Measurements from ENCODE around the gene KHK. TPM values are rescaled to one million over a fixed set of nuclear protein-coding genes. Genes with fewer than 3 reads are reported as not detected.
"Not testable (repeated sequence)": the region's sequence is repeated elsewhere in the genome, so short reads cannot be mapped to it uniquely, and the experiment has no call there.

KHK gene
- total RNA-seq, 2 donors from 2014 or later: 2.5 to 5.1 TPM

DNA sequence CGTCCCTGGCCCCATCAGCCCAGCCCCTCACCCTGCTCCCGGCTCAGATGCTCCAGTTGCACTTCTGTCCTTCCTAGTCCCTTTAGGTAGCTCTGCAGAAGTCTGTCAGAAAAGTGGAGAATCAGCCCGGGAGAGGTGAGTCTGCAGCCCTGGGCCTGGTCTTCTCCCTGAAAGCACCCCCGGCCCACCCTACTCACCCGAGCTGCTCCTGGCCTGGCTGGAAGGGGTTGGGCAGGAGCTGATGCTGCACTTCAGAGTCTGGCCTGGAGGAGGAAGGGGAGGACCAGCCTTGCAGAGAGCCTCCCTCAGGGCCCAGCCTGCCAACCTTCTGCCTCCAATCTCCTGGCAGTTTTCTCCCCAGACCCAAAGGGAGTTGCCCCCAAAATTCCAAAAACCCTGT is 15.8 kb downstream of the KHK start:
- DNase-seq (ENCODE audit: low spot score) (no peak), ATAC-seq (no peak)
- Mint-ChIP-seq H3K27me3 (peaks cover 2 to 6% of the 10 kb centered on the region in 2 donors), H3K4me1 (ENCODE audit: low read depth in 2 of 2) (no peaks in the 10 kb centered on the region), H3K36me3 (no peaks in the 10 kb centered on the region), H3K4me3 (no peak overlapping the region), H3K9me3 (no peaks in the 10 kb centered on the region), H3K27ac (no peak overlapping the region)

DNA sequence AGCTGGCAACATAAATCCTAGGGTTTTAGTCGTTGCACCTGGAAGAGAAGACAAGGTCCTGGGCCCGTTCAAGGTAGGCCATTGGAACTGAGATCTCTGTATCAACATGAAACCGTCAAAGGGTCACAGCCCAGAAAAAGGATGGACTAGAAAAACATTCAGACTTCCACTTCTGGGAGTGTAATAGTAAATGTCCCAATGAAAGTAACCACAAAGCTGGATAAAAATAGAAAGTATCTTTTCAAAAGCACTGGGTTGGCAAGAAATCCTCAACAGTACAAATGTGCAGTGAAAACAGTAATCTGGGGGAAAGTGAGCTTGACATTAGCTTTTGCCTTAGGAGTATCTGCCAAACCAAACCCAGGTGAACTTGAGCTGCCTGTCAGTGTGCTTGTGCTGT is 19.4 kb downstream of the KHK start:
- H3K9me3 Mint-ChIP-seq: no peaks in the 10 kb centered on the region
- H3K27me3 Mint-ChIP-seq: peaks cover 5 to 12% of the 10 kb centered on the region in 2 donors
- no peaks in the 10 kb centered on the region for H3K36me3 Mint-ChIP-seq
- no peak overlapping the region for H3K4me3 Mint-ChIP-seq
- no peaks in the 10 kb centered on the region for H3K4me1 Mint-ChIP-seq (ENCODE audit: low read depth in 2 of 2)
- ATAC-seq (no peak), DNase-seq (ENCODE audit: low spot score) (no peak)
- no peak overlapping the region for H3K27ac Mint-ChIP-seq

DNA sequence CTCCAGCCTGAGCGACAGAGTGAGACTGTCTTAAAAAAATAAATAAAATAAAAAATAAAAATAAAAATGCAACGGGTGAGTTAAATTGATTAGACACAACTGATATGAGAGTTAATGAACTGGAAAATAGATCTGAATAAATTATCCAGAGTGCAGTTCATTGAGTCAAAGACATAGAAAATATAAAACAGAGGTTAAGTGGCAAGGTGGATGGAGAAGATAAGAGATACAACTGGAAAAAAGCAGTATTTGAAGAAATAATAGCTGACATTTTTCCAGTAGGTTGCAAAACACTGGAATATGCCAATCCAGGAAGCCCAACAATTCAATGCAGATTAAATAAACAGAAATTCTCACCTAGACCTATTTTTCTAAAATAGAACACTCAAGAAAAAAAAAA is 21.6 kb downstream of the KHK start:
- Mint-ChIP-seq H3K36me3 (no peaks in the 10 kb centered on the region), H3K9me3 (no peaks in the 10 kb centered on the region), H3K27me3 (peaks cover 5 to 12% of the 10 kb centered on the region in 2 donors), H3K27ac (no peak overlapping the region), H3K4me3 (no peak overlapping the region), H3K4me1 (ENCODE audit: low read depth in 2 of 2) (no peaks in the 10 kb centered on the region)
- no peak for ATAC-seq
- DNase-seq (ENCODE audit: low spot score): no peak

DNA sequence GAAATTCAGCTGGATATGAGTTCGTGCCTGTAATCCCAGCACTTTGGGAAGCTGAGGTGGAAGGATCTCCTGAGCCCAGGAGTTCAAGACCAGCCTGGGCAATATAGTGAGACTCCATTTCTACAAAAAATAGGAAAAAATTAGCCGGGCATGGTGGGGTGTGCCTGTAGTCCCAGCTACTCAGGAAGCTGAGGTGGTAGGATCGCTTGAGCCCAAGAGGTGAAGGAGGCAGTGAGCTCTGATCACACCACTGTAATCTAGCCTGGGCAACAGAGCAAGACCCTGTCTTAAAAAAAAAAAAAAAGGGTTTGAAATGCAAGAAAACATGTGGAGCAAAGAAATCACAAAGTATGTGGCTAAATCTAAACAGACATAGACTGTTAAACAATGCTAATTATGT is 22.5 kb downstream of the KHK start:
- ATAC-seq (no peak), DNase-seq (ENCODE audit: low spot score) (no peak)
- H3K4me1 Mint-ChIP-seq (ENCODE audit: low read depth in 2 of 2): no peaks in the 10 kb centered on the region
- H3K9me3 Mint-ChIP-seq: no peaks in the 10 kb centered on the region
- H3K36me3 Mint-ChIP-seq: no peaks in the 10 kb centered on the region
- H3K4me3 Mint-ChIP-seq: no peak overlapping the region
- H3K27ac Mint-ChIP-seq: no peak overlapping the region
- H3K27me3 Mint-ChIP-seq: peaks cover 5 to 12% of the 10 kb centered on the region in 2 donors

DNA sequence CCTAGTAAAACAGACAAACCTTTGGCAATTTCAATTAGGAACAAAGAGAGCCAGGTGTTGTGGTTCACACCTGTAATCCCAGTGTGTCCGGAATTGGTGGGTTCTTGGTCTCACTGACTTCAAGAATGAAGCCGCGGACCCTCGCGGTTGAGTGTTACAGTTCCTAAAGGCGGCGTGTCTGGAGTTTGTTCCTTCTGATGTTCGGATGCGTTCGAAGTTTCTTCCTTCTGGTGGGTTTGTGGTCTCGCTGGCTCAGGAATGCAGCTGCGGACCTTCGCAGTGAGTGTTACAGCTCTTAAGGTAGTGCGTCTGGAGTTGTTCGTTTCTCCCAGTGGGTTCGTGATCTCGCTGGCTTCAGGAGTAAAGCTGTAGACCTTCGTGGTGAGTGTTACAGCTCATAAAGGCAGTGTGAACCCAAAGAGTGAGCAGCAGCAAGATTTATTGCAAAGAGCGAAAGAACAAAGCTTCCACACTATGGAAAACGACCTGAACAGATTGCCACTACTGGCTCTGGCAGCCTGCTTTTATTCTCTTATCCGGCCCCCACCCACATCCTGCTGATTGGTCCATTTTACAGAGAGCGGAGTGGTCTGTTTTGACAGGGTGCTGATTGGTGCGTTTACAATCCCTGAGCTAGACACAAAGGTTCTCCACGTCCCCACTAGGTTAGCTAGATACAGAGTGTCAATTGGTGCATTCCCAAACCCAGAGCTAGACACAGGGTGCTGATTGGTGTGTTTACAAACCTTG is 24.2 kb downstream of the KHK start:
- DNase-seq (ENCODE audit: low spot score); H3K9me3 Mint-ChIP-seq: not testable (repeated sequence)

DNA sequence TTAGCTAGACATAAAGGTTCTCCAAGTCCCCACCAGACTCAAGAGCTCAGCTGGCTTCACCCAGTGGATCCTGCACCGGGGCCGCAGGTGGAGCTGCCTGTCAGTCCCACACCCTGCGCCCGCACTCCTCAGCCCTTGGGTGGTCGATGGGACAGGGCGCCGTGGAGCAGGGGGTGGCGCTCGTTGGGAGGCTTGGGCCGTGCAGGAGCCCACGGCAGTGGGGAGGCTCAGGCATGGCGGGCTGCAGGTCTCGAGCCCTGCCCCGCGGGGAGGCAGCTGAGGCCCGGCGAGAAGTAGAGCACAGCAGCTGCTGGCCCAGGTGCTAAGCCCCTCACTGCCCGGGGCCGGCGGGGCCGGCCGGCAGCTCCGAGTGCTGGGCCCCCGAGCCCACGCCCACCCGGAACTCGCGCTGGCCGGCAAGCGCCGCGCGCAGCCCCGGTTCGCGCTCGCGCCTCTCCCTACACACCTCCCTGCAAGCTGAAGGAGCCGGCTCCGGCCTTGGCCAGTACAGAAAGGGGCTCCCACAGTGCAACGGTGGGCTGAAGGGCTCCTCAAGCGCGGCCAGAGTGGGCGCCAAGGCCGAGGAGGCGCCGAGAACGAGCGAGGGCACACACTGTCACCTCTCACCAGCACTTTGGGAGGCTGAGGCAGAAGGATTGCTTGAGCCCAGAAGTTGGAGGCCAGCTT is 25.0 kb downstream of the KHK start:
- not testable (repeated sequence) for DNase-seq (ENCODE audit: low spot score)

More for the DNA sequence above, 24.2 kb downstream of the KHK start:
- H3K27me3 Mint-ChIP-seq: peaks cover 5 to 20% of the 10 kb centered on the region in 2 donors
- not testable (repeated sequence) for H3K36me3 Mint-ChIP-seq; H3K27ac Mint-ChIP-seq; H3K4me1 Mint-ChIP-seq (ENCODE audit: low read depth in 2 of 2); H3K4me3 Mint-ChIP-seq; ATAC-seq

DNA sequence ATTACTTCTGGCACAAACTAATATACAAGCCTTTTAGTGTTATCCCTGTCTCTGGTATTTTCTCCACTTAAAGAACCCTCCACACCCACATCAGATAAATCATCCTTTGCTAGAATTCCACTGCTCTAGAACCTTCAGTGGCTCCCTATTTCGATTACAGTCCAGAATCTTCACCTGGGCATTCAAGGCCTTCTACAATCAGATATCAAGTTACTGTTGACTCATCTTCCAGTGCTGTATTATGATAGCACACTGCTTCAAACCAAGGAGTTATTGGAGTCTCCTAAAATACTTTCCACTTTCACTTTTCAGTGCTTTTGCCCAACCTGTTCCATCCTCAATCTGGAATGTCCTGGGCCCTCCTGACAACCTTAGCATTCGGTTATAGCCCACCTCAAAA is 28.9 kb downstream of the KHK start:
- Mint-ChIP-seq H3K4me1 (ENCODE audit: low read depth in 2 of 2) (peaks cover 0 to 7% of the 10 kb centered on the region in 2 donors), H3K27me3 (peaks cover 19 to 22% of the 10 kb centered on the region in 2 donors), H3K36me3 (no peaks in the 10 kb centered on the region), H3K4me3 (no peak overlapping the region), H3K9me3 (no peaks in the 10 kb centered on the region), H3K27ac (no peak overlapping the region)
- ATAC-seq (no peak), DNase-seq (ENCODE audit: low spot score) (peak; percentile 28)

More for the DNA sequence above, 25.0 kb downstream of the KHK start:
- peaks cover 5 to 20% of the 10 kb centered on the region in 2 donors for H3K27me3 Mint-ChIP-seq
- not testable (repeated sequence) for H3K36me3 Mint-ChIP-seq; H3K9me3 Mint-ChIP-seq; H3K27ac Mint-ChIP-seq; H3K4me1 Mint-ChIP-seq (ENCODE audit: low read depth in 2 of 2); H3K4me3 Mint-ChIP-seq; ATAC-seq

DNA sequence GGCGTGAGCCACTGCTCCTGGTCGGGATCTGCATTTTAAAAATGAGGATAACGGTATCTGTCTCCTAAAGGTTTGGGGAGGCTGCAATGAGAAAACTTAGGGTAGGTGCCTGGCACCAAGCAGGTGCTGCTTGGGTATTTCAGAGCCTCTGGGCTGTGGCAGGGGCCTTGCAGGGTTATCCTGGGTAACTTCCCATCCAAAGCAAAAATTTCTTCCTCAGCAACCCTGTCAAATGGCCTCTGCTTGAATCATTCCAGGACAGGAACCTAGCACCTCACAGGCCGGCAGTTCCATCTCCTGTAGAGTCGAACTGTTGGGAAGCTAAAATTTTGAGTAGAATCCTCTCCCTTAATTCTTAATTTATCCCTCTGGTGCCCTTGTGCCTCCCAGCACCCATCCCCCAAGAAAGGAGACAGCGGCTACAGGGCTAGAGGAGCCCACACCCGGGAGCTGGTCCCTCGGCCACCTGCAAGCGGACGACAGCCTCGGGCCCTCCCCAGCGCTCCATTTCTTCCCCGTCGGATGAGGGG is 31.5 kb downstream of the KHK start:
- H3K27me3 Mint-ChIP-seq: peaks cover 19 to 22% of the 10 kb centered on the region in 2 donors
- no peaks in the 10 kb centered on the region for H3K9me3 Mint-ChIP-seq
- H3K4me3 Mint-ChIP-seq: no peak overlapping the region
- H3K27ac Mint-ChIP-seq: no peak overlapping the region
- ATAC-seq: no peak
- peaks cover 7 to 15% of the 10 kb centered on the region in 2 donors for H3K4me1 Mint-ChIP-seq (ENCODE audit: low read depth in 2 of 2)
- DNase-seq (ENCODE audit: low spot score): no peak
- H3K36me3 Mint-ChIP-seq: no peaks in the 10 kb centered on the region

DNA sequence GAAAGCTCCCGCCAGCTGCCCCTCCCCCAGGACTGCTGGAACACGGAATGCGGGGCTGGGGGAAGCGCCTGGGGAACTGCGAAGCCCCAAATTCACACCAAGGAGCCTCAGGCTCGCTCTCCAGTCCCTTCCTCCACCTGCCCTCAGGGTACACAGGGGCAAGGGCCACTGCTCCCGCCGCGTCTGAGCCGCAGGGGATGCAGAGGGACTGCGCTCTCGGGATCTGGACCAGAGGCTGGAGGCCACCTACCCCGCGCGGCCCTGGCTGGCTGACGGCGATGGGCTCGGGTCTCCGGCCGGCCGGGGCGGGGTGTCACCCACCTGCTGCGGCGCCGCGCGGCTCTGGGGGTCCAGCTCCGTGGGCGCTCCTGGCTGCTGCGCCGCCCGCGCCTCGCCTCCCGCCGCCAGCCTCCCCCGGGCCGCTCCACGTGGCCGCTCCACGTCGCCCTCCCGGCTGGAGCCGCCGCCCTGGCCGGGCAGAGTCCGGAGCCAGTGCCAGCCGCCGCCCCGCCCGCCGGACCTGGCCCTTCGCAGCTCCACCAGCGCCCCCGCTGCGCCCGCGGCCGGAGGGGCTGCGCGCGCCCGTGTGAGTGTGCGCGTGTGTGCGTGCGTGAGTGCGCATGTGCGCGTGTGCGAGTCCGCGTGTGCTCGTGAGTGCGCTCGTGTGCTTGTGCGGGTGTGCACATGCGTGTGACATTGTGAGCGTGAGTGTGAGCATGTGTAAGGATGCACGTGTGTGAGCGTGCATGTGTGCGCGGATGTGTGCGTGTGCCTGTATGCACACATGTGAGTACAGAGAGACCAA is 32.2 kb downstream of the KHK start, which contains the start of gene CGREF1:
Gene CGREF1, minus strand, starts transcription at position 604 of the 805 bp plus-strand sequence. CDS start 14,762 bp downstream, outside the sequence.
- Mint-ChIP-seq H3K4me1 (ENCODE audit: low read depth in 2 of 2) (peaks cover 11 to 19% of the 10 kb centered on the region in 2 donors), H3K36me3 (no peaks in the 10 kb centered on the region), H3K27me3 (peaks cover 19 to 22% of the 10 kb centered on the region in 2 donors), H3K4me3 (peak within 1 kb of the TSS; percentile 50), H3K9me3 (no peaks in the 10 kb centered on the region), H3K27ac (no peak within 1 kb of the TSS)
- no peak for ATAC-seq
- DNase-seq (ENCODE audit: low spot score): peak; percentile 54

DNA sequence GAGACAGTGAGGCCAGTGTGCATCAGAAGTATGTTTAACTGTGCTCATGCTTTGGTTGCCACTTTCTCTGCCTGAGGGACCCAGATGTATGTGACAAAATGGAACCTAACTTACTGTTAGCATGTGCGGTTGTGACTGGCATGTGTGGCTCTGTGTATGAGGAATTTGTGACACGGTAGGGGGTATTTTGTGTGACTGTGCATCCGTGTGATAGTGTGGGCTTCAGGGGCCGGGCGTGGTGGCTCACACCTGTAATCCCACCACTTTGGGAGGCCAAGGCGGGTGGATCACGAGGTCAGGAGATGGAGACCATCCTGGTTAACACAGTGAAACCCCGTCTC is 32.7 kb downstream of the KHK start:
- Mint-ChIP-seq H3K4me3 (peak overlapping the region; percentile 50), H3K27me3 (peaks cover 19 to 22% of the 10 kb centered on the region in 2 donors), H3K4me1 (ENCODE audit: low read depth in 2 of 2) (peaks cover 11 to 22% of the 10 kb centered on the region in 2 donors)
- not testable (repeated sequence) for H3K36me3 Mint-ChIP-seq, H3K9me3 Mint-ChIP-seq, ATAC-seq, H3K27ac Mint-ChIP-seq
- DNase-seq (ENCODE audit: low spot score): peak; percentile 41

DNA sequence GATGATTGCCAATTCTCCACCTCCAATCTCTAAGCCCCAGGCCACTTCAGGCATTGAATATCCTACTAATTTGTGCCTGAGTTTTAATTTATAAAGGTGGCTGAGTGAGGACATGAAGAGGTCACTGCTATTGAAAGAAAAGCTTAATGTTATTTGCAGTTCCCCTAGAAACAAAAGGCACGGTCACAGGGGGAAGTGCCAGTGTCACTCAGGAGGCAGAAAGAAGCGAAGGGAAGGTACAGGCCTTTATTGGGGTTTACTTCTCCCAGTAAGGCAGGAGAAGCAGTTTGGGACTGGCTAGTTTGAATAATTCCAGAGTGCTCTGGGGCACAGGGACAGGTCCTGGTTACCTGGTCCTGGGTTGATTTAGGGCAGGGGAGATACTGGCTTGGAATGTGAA is 35.3 kb downstream of the KHK start:
- Mint-ChIP-seq H3K4me3 (peak overlapping the region; percentile 4), H3K4me1 (ENCODE audit: low read depth in 2 of 2) (peaks cover 11 to 22% of the 10 kb centered on the region in 2 donors), H3K36me3 (no peaks in the 10 kb centered on the region), H3K27ac (peak overlapping the region in 1 of 2 donors; percentile 62), H3K27me3 (peaks cover 14 to 16% of the 10 kb centered on the region in 2 donors), H3K9me3 (no peaks in the 10 kb centered on the region)
- DNase-seq (ENCODE audit: low spot score) (no peak), ATAC-seq (no peak)

DNA sequence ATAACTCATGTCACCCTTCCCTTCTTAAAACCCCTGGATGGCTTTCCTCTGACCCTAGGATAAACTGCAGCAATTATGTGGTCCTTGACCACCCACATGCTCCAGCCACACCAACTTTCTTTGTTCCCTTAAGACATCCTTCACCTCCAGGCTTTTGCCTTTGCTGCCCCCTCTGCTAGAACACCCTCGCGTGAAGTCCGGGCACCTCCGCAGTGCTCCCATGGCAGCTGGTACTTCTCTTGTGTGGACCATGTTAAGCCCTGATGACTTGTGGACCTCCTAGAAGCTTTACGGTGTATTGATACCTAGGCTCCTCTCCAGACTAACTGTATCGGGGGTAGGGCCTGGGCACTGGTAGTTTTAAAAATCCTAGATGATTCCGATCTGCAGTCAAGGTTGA is 36.2 kb downstream of the KHK start:
- H3K4me1 Mint-ChIP-seq (ENCODE audit: low read depth in 2 of 2): peaks cover 11 to 22% of the 10 kb centered on the region in 2 donors
- no peaks in the 10 kb centered on the region for H3K36me3 Mint-ChIP-seq
- DNase-seq (ENCODE audit: low spot score) (no peak), ATAC-seq (no peak)
- H3K4me3 Mint-ChIP-seq: peak overlapping the region; percentile 86
- H3K27ac Mint-ChIP-seq: peak overlapping the region; percentile 77 to 86
- H3K9me3 Mint-ChIP-seq: no peaks in the 10 kb centered on the region
- H3K27me3 Mint-ChIP-seq: peaks cover 14 to 15% of the 10 kb centered on the region in 2 donors

DNA sequence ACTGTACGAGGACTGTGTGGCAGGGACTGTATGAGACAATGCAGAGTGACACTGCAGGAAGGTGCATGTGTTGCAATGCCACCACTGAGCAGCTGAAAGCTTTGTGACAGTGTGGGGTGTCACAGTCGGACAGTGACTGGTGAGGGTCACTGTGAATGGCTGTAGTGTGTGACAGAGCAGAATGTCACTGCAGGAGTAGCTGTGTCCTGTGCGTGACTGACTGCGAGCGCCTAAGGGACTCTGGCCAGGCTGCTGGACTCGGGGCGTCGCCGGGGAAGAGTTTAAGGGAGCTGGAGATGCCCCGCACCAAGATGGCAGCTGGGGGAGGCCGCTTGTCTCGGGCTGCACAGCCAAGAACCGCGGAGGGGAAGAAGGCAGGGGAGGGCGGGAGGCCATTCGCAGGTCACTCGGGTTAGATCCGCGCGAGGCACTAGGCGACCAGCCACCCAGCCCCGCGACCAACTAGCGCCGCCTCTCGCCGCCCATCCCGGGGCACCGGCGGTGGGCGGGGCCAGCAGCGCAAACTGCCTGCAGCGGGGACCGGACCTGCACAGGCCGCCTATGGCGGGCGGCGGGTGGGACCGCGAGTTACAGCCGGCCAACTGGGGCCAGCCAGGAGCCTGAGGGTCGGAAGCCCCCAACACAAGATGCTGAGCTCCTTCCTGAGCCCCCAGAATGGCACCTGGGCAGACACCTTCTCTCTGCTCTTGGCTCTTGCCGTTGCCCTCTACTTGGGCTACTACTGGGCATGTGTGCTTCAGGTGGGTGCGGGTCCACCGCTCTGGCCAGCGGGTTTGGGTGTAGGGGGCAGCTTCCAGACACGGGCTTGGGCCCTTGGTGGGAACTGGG is 37.0 kb downstream of the KHK start, which contains the start of gene ABHD1:
Gene ABHD1, plus strand, starts transcription at position 514 of the 849 bp plus-strand sequence. Its CDS starts 134 bp downstream, at position 648.
- peaks cover 12 to 14% of the 10 kb centered on the region in 2 donors for H3K27me3 Mint-ChIP-seq
- no peaks in the 10 kb centered on the region for H3K9me3 Mint-ChIP-seq
- H3K27ac Mint-ChIP-seq: peak within 1 kb of the TSS; percentile 77 to 86
- H3K4me3 Mint-ChIP-seq: peak within 1 kb of the TSS; percentile 86
- peaks cover 11 to 22% of the 10 kb centered on the region in 2 donors for H3K4me1 Mint-ChIP-seq (ENCODE audit: low read depth in 2 of 2)
- ATAC-seq (peak; percentile 89 to 92), DNase-seq (ENCODE audit: low spot score) (peak; percentile 84)
- H3K36me3 Mint-ChIP-seq: no peaks in the 10 kb centered on the region
